Measurements from ENCODE around the gene DNAJC15.

DNA sequence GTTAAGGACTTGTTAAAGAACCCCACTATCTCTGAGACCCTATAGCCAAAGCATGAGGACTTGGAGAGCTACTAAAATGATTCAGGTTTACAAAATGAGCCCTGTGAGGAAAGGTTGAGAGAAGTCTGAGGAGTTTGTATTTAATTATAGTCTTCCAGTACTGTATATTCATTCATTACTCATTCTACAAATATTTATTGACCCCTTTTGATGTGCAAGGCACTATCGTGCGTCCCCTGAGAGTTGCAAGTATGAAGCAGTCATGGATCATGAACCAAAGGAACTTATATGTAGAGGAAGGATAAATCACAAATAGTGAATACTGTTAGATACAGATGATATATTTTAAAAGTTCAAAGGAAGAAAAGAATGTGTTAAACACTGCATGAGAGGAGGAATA lies 84.4 kb downstream of the DNAJC15 start:
- TF ChIP-seq, protein P1, sequence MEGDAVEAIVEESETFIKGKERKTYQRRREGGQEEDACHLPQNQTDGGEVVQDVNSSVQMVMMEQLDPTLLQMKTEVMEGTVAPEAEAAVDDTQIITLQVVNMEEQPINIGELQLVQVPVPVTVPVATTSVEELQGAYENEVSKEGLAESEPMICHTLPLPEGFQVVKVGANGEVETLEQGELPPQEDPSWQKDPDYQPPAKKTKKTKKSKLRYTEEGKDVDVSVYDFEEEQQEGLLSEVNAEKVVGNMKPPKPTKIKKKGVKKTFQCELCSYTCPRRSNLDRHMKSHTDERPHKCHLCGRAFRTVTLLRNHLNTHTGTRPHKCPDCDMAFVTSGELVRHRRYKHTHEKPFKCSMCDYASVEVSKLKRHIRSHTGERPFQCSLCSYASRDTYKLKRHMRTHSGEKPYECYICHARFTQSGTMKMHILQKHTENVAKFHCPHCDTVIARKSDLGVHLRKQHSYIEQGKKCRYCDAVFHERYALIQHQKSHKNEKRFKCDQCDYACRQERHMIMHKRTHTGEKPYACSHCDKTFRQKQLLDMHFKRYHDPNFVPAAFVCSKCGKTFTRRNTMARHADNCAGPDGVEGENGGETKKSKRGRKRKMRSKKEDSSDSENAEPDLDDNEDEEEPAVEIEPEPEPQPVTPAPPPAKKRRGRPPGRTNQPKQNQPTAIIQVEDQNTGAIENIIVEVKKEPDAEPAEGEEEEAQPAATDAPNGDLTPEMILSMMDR (IDR thresholded peaks at IDR 0.05): no peak
- TF ChIP-seq POLR2A (IDR thresholded peaks at IDR 0.05) (no peak), POLR2AphosphoS5 (IDR thresholded peaks at IDR 0.05) (no peak)
